Mammary epithelial cell (primary cell): ENCODE results near the gene RHOF.

ENCODE experiments used
- EZH2 ChIP-seq: IDR thresholded peaks from 2 replicates; pipeline ENCODE4 v1.6.1; 2012; ENCODE audit warnings: low read length, inconsistent platforms, borderline replicate concordance
- TF ChIP-seq, protein P1 (sequence below), 2 donors: IDR thresholded peaks in 1 of 2; conservative IDR thresholded peaks in 1 of 2; 2 replicates each; pipeline ENCODE4 v1.5.1; 2011 to 2012; ENCODE audit warnings: inconsistent platforms in 2 of 2, low read length in 2 of 2, mild to moderate bottlenecking in 2 of 2, control low read depth in 1 of 2, low read depth in 1 of 2; ENCODE audit not compliant: insufficient read depth in 1 of 2; ENCODE audit errors: extremely low read depth in 1 of 2

DNA sequence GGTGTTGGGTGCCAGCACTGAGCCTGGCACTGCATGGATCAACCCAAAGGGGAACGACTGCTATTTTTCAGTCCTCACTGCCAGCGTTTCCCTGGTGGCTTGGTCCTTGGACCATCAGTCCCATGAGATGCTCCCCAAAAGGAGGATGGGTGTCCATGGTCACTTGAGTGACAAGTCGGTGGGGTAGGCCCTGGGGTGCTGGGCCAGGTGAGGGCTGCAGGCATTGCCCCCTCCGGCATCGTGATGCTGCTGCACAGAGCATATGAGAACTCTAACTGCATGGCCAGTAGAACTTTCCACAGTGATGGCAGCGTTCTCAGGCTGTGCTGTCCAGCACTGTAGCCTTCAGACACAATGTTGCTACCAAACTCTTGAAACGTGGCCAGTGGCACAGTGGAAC lies 26.6 kb upstream of the RHOF start:
- TF ChIP-seq, protein P1, sequence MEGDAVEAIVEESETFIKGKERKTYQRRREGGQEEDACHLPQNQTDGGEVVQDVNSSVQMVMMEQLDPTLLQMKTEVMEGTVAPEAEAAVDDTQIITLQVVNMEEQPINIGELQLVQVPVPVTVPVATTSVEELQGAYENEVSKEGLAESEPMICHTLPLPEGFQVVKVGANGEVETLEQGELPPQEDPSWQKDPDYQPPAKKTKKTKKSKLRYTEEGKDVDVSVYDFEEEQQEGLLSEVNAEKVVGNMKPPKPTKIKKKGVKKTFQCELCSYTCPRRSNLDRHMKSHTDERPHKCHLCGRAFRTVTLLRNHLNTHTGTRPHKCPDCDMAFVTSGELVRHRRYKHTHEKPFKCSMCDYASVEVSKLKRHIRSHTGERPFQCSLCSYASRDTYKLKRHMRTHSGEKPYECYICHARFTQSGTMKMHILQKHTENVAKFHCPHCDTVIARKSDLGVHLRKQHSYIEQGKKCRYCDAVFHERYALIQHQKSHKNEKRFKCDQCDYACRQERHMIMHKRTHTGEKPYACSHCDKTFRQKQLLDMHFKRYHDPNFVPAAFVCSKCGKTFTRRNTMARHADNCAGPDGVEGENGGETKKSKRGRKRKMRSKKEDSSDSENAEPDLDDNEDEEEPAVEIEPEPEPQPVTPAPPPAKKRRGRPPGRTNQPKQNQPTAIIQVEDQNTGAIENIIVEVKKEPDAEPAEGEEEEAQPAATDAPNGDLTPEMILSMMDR (conservative IDR thresholded peaks at IDR 0.05 in 1 of 2, IDR thresholded peaks at IDR 0.05 in 1 of 2; ENCODE audit: extremely low read depth in 1 of 2, insufficient read depth in 1 of 2, low read depth in 1 of 2, low read length in 2 of 2) = no peak
- no peak for TF ChIP-seq EZH2
